ENCODE results near the gene FBXL14. TPM values are rescaled to one million over a fixed set of nuclear protein-coding genes. Genes with fewer than 3 reads are reported as not detected.

FBXL14 gene
- polyA plus RNA-seq, 1 donor: 10.3 TPM

GRCh38 chr12:1580526-1580925, 13.9 kb downstream of the FBXL14 start:
- H3K4me1 ChIP-seq (ENCODE audit: control insufficient read depth, insufficient read depth, low read length): peaks cover 21% of the 10 kb centered on the region
- no peaks in the 10 kb centered on the region for H3K36me3 ChIP-seq (ENCODE audit: control insufficient read depth, insufficient read depth, low read length)
- H3K27me3 ChIP-seq (ENCODE audit: control insufficient read depth, insufficient read depth, low read length): no peaks in the 10 kb centered on the region
- H3K4me3 ChIP-seq (ENCODE audit: low read length): no peak overlapping the region
- no peaks in the 10 kb centered on the region for H3K9me3 ChIP-seq (ENCODE audit: control insufficient read depth, low read depth, low read length)
- no peak for DNase-seq
- no peak overlapping the region for H3K27ac ChIP-seq (ENCODE audit: low read length)
- no CpG with 5 or more reads among the region's 3 CpGs for WGBS (ENCODE audit: insufficient coverage, low lambda C conversion rate)

GRCh38 chr12:1579651-1580435, 14.5 kb downstream of the FBXL14 start:
- Histone ChIP-seq H3K27me3 (ENCODE audit: control insufficient read depth, insufficient read depth, low read length) (no peaks in the 10 kb centered on the region), H3K27ac (ENCODE audit: low read length) (no peak overlapping the region), H3K4me3 (ENCODE audit: low read length) (no peak overlapping the region), H3K36me3 (ENCODE audit: control insufficient read depth, insufficient read depth, low read length) (no peaks in the 10 kb centered on the region), H3K9me3 (ENCODE audit: control insufficient read depth, low read depth, low read length) (no peaks in the 10 kb centered on the region), H3K4me1 (ENCODE audit: control insufficient read depth, insufficient read depth, low read length) (peaks cover 24% of the 10 kb centered on the region)
- WGBS (ENCODE audit: insufficient coverage, low lambda C conversion rate): no CpG with 5 or more reads among the region's 11 CpGs
- DNase-seq: no peak

- no peaks in the 10 kb centered on the region for H3K27me3 ChIP-seq (ENCODE audit: control insufficient read depth, insufficient read depth, low read length)
- WGBS (ENCODE audit: insufficient coverage, low lambda C conversion rate): no CpG with 5 or more reads among the region's 21 CpGs
- H3K4me1 ChIP-seq (ENCODE audit: control insufficient read depth, insufficient read depth, low read length): peaks cover 22% of the 10 kb centered on the region
- peak overlapping the region; percentile 14 for H3K4me3 ChIP-seq (ENCODE audit: low read length)
- H3K36me3 ChIP-seq (ENCODE audit: control insufficient read depth, insufficient read depth, low read length): no peaks in the 10 kb centered on the region
- DNase-seq: peak in 1 of 2 donors; percentile 75
- H3K9me3 ChIP-seq (ENCODE audit: control insufficient read depth, low read depth, low read length): no peaks in the 10 kb centered on the region
- peak overlapping the region; percentile 62 for H3K27ac ChIP-seq (ENCODE audit: low read length)
Measured at GRCh38 chr12:1576410-1577241, 17.8 kb downstream of the FBXL14 start.

GRCh38 chr12:1575408-1576401, 18.7 kb downstream of the FBXL14 start:
- DNase-seq: peak in 1 of 2 donors; percentile 46
- peak overlapping the region; percentile 62 for H3K27ac ChIP-seq (ENCODE audit: low read length)
- no peaks in the 10 kb centered on the region for H3K36me3 ChIP-seq (ENCODE audit: control insufficient read depth, insufficient read depth, low read length)
- H3K4me3 ChIP-seq (ENCODE audit: low read length): no peak overlapping the region
- no peaks in the 10 kb centered on the region for H3K27me3 ChIP-seq (ENCODE audit: control insufficient read depth, insufficient read depth, low read length)
- WGBS (ENCODE audit: insufficient coverage, low lambda C conversion rate): 4% methylated on average over 4 of the region's 23 CpGs
- H3K4me1 ChIP-seq (ENCODE audit: control insufficient read depth, insufficient read depth, low read length): peaks cover 22% of the 10 kb centered on the region
- no peaks in the 10 kb centered on the region for H3K9me3 ChIP-seq (ENCODE audit: control insufficient read depth, low read depth, low read length)

- Histone ChIP-seq H3K4me3 (ENCODE audit: low read length) (no peak overlapping the region), H3K4me1 (ENCODE audit: control insufficient read depth, insufficient read depth, low read length) (peaks cover 22% of the 10 kb centered on the region), H3K36me3 (ENCODE audit: control insufficient read depth, insufficient read depth, low read length) (no peaks in the 10 kb centered on the region), H3K27me3 (ENCODE audit: control insufficient read depth, insufficient read depth, low read length) (no peaks in the 10 kb centered on the region), H3K9me3 (ENCODE audit: control insufficient read depth, low read depth, low read length) (no peaks in the 10 kb centered on the region), H3K27ac (ENCODE audit: low read length) (no peak overlapping the region)
- WGBS (ENCODE audit: insufficient coverage, low lambda C conversion rate): 22% methylated on average over 1 of the region's 1 CpG
- no peak for DNase-seq
Measured at GRCh38 chr12:1574865-1575259, 19.5 kb downstream of the FBXL14 start.

GRCh38 chr12:1573960-1574864, 20.2 kb downstream of the FBXL14 start:
- no peaks in the 10 kb centered on the region for H3K9me3 ChIP-seq (ENCODE audit: control insufficient read depth, low read depth, low read length)
- no peaks in the 10 kb centered on the region for H3K27me3 ChIP-seq (ENCODE audit: control insufficient read depth, insufficient read depth, low read length)
- H3K4me1 ChIP-seq (ENCODE audit: control insufficient read depth, insufficient read depth, low read length): peaks cover 22% of the 10 kb centered on the region
- H3K36me3 ChIP-seq (ENCODE audit: control insufficient read depth, insufficient read depth, low read length): no peaks in the 10 kb centered on the region
- whole genome bisulfite sequencing (ENCODE audit: insufficient coverage, low lambda C conversion rate): 100% methylated on average over 1 of the region's 15 CpGs
- no peak for DNase-seq
- no peak overlapping the region for H3K27ac ChIP-seq (ENCODE audit: low read length)
- no peak overlapping the region for H3K4me3 ChIP-seq (ENCODE audit: low read length)

- Histone ChIP-seq H3K27me3 (ENCODE audit: control insufficient read depth, insufficient read depth, low read length) (no peaks in the 10 kb centered on the region), H3K36me3 (ENCODE audit: control insufficient read depth, insufficient read depth, low read length) (no peaks in the 10 kb centered on the region), H3K4me3 (ENCODE audit: low read length) (no peak overlapping the region), H3K27ac (ENCODE audit: low read length) (no peak overlapping the region), H3K9me3 (ENCODE audit: control insufficient read depth, low read depth, low read length) (no peaks in the 10 kb centered on the region), H3K4me1 (ENCODE audit: control insufficient read depth, insufficient read depth, low read length) (peaks cover 20% of the 10 kb centered on the region)
- WGBS (ENCODE audit: insufficient coverage, low lambda C conversion rate): 100% methylated on average over 2 of the region's 5 CpGs
- DNase-seq: no peak
Measured at GRCh38 chr12:1572731-1573130, 21.6 kb downstream of the FBXL14 start.

- Histone ChIP-seq H3K4me3 (ENCODE audit: low read length) (no peak overlapping the region), H3K4me1 (ENCODE audit: control insufficient read depth, insufficient read depth, low read length) (no peaks in the 10 kb centered on the region), H3K27ac (ENCODE audit: low read length) (no peak overlapping the region), H3K27me3 (ENCODE audit: control insufficient read depth, insufficient read depth, low read length) (no peaks in the 10 kb centered on the region), H3K36me3 (ENCODE audit: control insufficient read depth, insufficient read depth, low read length) (no peaks in the 10 kb centered on the region), H3K9me3 (ENCODE audit: control insufficient read depth, low read depth, low read length) (no peaks in the 10 kb centered on the region)
- no peak for DNase-seq
- no CpG with 5 or more reads among the region's 6 CpGs for whole genome bisulfite sequencing (ENCODE audit: insufficient coverage, low lambda C conversion rate)
Measured at GRCh38 chr12:1567852-1568251, 26.5 kb downstream of the FBXL14 start.

GRCh38 chr12:1566449-1567135, 27.8 kb downstream of the FBXL14 start:
- no peaks in the 10 kb centered on the region for H3K4me1 ChIP-seq (ENCODE audit: control insufficient read depth, insufficient read depth, low read length)
- H3K36me3 ChIP-seq (ENCODE audit: control insufficient read depth, insufficient read depth, low read length): no peaks in the 10 kb centered on the region
- H3K27ac ChIP-seq (ENCODE audit: low read length): no peak overlapping the region
- H3K4me3 ChIP-seq (ENCODE audit: low read length): no peak overlapping the region
- no peak for DNase-seq
- WGBS (ENCODE audit: insufficient coverage, low lambda C conversion rate): no CpG with 5 or more reads among the region's 24 CpGs
- no peaks in the 10 kb centered on the region for H3K9me3 ChIP-seq (ENCODE audit: control insufficient read depth, low read depth, low read length)
- H3K27me3 ChIP-seq (ENCODE audit: control insufficient read depth, insufficient read depth, low read length): no peaks in the 10 kb centered on the region
